Uterus (tissue), 2 donors: ENCODE data around the gene SND1.

Source experiments
- POLR2A ChIP-seq, 2 donors: fragments of 450-650 bp; IDR thresholded peaks; one replicate each; pipeline ENCODE4 v1.6.1; 2016; ENCODE audit warnings: antibody characterized with exemption in 2 of 2, mild to moderate bottlenecking in 1 of 2, moderate library complexity in 1 of 2
- TF ChIP-seq, protein P1 (sequence below), 4 experiments: fragments of 200-600 bp in 2 of 4; fragments of 450-650 bp in 2 of 4; sonication (generic) in 2 of 4; IDR thresholded peaks; one replicate each; pipeline ENCODE4 v1.5.1; 2016 to 2019; ENCODE audit warnings: antibody characterized with exemption in 4 of 4, mild to moderate bottlenecking in 2 of 4, moderate library complexity in 1 of 4

DNA sequence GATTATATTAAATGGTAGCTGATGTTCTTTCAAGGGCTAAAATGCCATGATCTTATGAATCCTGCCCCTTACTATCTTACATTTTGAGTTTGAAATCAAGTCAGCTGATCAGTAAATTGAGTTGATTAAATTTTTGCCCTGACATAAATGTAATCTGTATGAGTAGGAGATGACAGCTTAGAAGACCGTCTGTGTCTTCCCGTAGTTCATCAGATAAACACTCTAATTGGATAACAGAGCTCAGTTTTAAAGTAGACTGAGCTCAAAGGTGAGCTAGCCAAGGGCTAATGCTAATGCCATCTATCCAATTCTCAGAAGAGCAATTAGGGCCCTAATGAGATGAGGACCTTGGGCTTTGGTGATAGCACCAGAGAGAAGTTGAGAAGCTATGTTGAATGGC, 296.3 kb downstream of the SND1 start:
- TF ChIP-seq, protein P1, sequence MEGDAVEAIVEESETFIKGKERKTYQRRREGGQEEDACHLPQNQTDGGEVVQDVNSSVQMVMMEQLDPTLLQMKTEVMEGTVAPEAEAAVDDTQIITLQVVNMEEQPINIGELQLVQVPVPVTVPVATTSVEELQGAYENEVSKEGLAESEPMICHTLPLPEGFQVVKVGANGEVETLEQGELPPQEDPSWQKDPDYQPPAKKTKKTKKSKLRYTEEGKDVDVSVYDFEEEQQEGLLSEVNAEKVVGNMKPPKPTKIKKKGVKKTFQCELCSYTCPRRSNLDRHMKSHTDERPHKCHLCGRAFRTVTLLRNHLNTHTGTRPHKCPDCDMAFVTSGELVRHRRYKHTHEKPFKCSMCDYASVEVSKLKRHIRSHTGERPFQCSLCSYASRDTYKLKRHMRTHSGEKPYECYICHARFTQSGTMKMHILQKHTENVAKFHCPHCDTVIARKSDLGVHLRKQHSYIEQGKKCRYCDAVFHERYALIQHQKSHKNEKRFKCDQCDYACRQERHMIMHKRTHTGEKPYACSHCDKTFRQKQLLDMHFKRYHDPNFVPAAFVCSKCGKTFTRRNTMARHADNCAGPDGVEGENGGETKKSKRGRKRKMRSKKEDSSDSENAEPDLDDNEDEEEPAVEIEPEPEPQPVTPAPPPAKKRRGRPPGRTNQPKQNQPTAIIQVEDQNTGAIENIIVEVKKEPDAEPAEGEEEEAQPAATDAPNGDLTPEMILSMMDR (IDR thresholded peaks at IDR 0.05), result no peak
- no peak for TF ChIP-seq POLR2A (IDR thresholded peaks at IDR 0.05)
